ENCODE data around the gene TRIOBP.

The TRIOBP gene

DNA sequence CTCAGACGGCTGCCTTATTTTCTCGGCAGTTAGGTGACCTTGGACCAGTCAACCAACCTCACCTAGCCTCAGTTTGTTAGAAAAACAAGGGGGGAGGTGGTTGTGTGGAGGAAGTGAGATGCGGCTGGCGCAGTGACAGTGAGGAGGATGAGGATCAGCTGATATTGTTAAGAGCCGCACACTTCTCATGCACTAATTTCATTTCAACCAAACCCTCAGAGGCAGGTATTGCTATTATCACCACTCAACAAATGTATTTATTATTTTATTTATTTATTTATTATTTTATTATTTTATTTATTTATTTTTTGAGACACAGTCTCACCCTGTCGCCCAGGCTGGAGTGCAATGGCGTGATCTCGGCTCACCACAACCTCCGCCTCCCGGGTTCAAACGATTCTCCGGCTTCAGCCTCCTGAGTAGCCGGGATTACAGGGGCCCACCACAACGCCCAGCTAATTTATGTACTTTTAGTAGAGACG, 19.3 kb upstream of the TRIOBP start:
- no peaks in the 10 kb centered on the region for H3K36me3 Mint-ChIP-seq (ENCODE audit: low read depth)
- peaks cover 44% of the 10 kb centered on the region for H3K4me1 Mint-ChIP-seq
- TF ChIP-seq, protein P1, sequence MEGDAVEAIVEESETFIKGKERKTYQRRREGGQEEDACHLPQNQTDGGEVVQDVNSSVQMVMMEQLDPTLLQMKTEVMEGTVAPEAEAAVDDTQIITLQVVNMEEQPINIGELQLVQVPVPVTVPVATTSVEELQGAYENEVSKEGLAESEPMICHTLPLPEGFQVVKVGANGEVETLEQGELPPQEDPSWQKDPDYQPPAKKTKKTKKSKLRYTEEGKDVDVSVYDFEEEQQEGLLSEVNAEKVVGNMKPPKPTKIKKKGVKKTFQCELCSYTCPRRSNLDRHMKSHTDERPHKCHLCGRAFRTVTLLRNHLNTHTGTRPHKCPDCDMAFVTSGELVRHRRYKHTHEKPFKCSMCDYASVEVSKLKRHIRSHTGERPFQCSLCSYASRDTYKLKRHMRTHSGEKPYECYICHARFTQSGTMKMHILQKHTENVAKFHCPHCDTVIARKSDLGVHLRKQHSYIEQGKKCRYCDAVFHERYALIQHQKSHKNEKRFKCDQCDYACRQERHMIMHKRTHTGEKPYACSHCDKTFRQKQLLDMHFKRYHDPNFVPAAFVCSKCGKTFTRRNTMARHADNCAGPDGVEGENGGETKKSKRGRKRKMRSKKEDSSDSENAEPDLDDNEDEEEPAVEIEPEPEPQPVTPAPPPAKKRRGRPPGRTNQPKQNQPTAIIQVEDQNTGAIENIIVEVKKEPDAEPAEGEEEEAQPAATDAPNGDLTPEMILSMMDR (IDR thresholded peaks at IDR 0.05), result no peak
- H3K27ac Mint-ChIP-seq, result no peak overlapping the region
- no peaks in the 10 kb centered on the region for H3K9me3 Mint-ChIP-seq
- H3K4me3 Mint-ChIP-seq, result peak overlapping the region; percentile 81
- peaks cover 9% of the 10 kb centered on the region for H3K27me3 Mint-ChIP-seq (ENCODE audit: low read depth, poor library complexity)
- DNase-seq, result no peak

GRCh38 chr22:37678372-37678771, 18.5 kb upstream of the TRIOBP start:
- TF ChIP-seq, protein P1 (IDR thresholded peaks at IDR 0.05), result no peak
- no peaks in the 10 kb centered on the region for H3K9me3 Mint-ChIP-seq
- DNase-seq, result peak; percentile 51
- H3K4me1 Mint-ChIP-seq, result peaks cover 44% of the 10 kb centered on the region
- no peaks in the 10 kb centered on the region for H3K36me3 Mint-ChIP-seq (ENCODE audit: low read depth)
- no peak overlapping the region for H3K27ac Mint-ChIP-seq
- peaks cover 9% of the 10 kb centered on the region for H3K27me3 Mint-ChIP-seq (ENCODE audit: low read depth, poor library complexity)
- no peak overlapping the region for H3K4me3 Mint-ChIP-seq

- H3K27me3 Mint-ChIP-seq (ENCODE audit: low read depth, poor library complexity), result peaks cover 9% of the 10 kb centered on the region
- DNase-seq, result no peak
- H3K4me3 Mint-ChIP-seq, result no peak overlapping the region
- H3K27ac Mint-ChIP-seq, result no peak overlapping the region
- H3K4me1 Mint-ChIP-seq, result peaks cover 44% of the 10 kb centered on the region
- TF ChIP-seq, protein P1 (IDR thresholded peaks at IDR 0.05), result no peak
- H3K36me3 Mint-ChIP-seq (ENCODE audit: low read depth), result no peaks in the 10 kb centered on the region
- H3K9me3 Mint-ChIP-seq, result no peaks in the 10 kb centered on the region
Observed at GRCh38 chr22:37679670-37680069, 17.2 kb upstream of the TRIOBP start.

DNA sequence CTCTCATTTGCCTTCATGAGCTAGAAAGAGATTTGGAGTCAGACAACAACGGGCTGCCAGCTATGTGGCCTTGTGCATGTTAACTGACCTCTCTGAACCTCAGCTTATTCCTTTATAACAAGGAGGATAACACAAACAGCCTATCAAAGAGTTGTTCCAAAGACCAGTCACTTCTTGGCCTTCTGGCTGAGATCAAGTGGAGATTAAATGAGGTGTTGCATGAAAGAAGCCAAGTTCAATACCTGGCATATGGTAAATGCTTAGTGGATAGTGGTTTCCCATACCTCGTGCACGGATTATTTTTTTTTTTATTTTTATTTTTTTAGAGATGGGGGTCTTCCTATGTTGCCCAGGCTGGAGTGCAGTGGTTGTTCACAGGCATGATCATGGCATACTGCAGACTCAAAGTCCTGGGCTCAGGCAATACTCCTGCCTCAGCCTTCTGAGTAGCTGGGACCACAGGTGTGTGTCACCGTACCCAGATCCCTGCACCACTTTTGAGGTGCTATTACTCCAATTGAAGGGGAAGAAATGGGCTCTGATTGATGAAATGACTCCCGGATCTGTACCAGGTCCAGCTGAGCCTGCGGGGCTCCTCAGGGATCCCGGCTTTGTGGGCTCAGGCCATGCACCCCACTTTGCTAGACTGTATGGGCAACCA, 16.5 kb upstream of the TRIOBP start:
- TF ChIP-seq, protein P1 (IDR thresholded peaks at IDR 0.05), result no peak
- Mint-ChIP-seq H3K9me3 (no peaks in the 10 kb centered on the region), H3K4me3 (no peak overlapping the region), H3K36me3 (ENCODE audit: low read depth) (no peaks in the 10 kb centered on the region), H3K27me3 (ENCODE audit: low read depth, poor library complexity) (peaks cover 9% of the 10 kb centered on the region), H3K27ac (no peak overlapping the region), H3K4me1 (peaks cover 40% of the 10 kb centered on the region)
- DNase-seq, result no peak

DNA sequence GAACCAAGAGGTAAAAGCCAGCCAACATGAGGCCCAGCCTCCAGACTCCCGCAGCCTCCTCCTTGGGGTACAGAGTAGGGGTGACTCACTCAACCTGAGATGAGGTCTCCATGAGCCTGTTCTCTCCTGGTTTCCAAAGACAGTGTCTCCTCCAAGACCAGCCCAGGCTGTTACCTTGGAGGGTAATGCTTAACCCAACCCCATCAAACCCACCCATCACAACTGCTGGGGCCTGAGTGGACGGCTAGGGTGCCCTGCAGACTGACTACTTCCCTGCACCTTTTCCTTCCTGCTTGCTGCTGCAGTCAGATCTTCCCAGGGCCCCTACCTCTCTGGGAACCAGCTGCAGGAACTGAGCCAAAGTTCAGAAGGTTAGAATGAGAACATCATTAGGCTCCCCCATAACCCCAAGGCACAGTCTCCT, 15.8 kb upstream of the TRIOBP start:
- H3K27me3 Mint-ChIP-seq (ENCODE audit: low read depth, poor library complexity), result peaks cover 9% of the 10 kb centered on the region
- no peak overlapping the region for H3K4me3 Mint-ChIP-seq
- no peak for DNase-seq
- H3K9me3 Mint-ChIP-seq, result no peaks in the 10 kb centered on the region
- TF ChIP-seq, protein P1 (IDR thresholded peaks at IDR 0.05), result no peak
- H3K4me1 Mint-ChIP-seq, result peaks cover 38% of the 10 kb centered on the region
- no peaks in the 10 kb centered on the region for H3K36me3 Mint-ChIP-seq (ENCODE audit: low read depth)
- H3K27ac Mint-ChIP-seq, result no peak overlapping the region

DNA sequence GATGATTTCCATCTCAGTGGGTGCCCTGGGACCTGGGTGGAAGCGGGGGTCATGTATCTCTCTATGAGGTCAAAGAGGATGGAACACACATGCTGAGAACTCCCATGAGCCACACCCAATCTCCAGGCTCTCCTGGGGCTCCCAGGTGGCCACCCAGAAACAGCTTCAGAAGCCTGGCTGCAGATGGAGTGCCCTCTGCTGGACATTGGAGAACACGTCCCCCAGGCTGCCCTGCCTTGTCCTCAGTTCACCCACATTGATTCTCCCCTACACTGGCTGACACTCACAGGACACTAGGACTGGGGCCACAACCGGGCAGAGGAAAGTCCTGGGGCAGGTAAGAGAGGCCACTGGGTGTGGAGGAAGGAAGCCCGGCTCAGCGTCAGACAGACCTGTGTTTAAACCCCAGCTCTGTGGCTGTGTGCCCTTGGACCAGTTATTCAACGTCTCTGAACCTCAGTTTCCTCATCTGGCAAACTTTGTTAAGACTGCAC, 15.2 kb upstream of the TRIOBP start:
- DNase-seq, result peak; percentile 68
- Mint-ChIP-seq H3K4me1 (peaks cover 37% of the 10 kb centered on the region), H3K4me3 (no peak overlapping the region), H3K27me3 (ENCODE audit: low read depth, poor library complexity) (peaks cover 9% of the 10 kb centered on the region), H3K27ac (no peak overlapping the region), H3K36me3 (ENCODE audit: low read depth) (no peaks in the 10 kb centered on the region), H3K9me3 (no peaks in the 10 kb centered on the region)
- TF ChIP-seq, protein P1 (IDR thresholded peaks at IDR 0.05), result peak; percentile 73

Data from nephron progenitor cell (in vitro differentiated cells).